OCI-LY1 (cell line): ENCODE results near the gene DEPDC5.

ENCODE experiments used
- H2AFZ ChIP-seq: fragments of 200-600 bp; sonication (generic), shearing (Covaris generic); 2 replicates; pipeline ENCODE4 v1.6.0; 2014; ENCODE audit warnings: antibody characterized with exemption, mild to moderate bottlenecking, low read length
- H3F3A ChIP-seq: fragments of 200-600 bp; sonication (generic), shearing (Covaris generic); 2 replicates; pipeline ENCODE4 v1.6.0; 2014; ENCODE audit warnings: mild to moderate bottlenecking, antibody characterized with exemption, low read length, moderate library complexity; ENCODE audit not compliant: insufficient read depth
- H3K27ac ChIP-seq: fragments of 200-600 bp; sonication (generic); 2 replicates; pipeline ENCODE4 v1.5.1; 2014; ENCODE audit warnings: low read length, mixed run types, mild to moderate bottlenecking, low read depth; ENCODE audit not compliant: poor library complexity, severe bottlenecking
- H3K27me3 ChIP-seq: fragments of 200-600 bp; sonication (generic); 2 replicates; pipeline ENCODE4 v1.6.0; 2014; ENCODE audit warnings: antibody characterized with exemption, mild to moderate bottlenecking, low read length, moderate library complexity; ENCODE audit not compliant: insufficient read depth
- H3K36me3 ChIP-seq: fragments of 200-600 bp; sonication (generic); 2 replicates; pipeline ENCODE4 v1.6.1; 2014; ENCODE audit warnings: mild to moderate bottlenecking, antibody characterized with exemption, low read length, moderate library complexity, mixed read lengths; ENCODE audit not compliant: insufficient read depth
- H3K4me1 ChIP-seq: fragments of 200-600 bp; sonication (generic); 2 replicates; pipeline ENCODE4 v1.5.1; 2014; ENCODE audit warnings: mild to moderate bottlenecking, low read length, moderate library complexity; ENCODE audit not compliant: insufficient read depth, severe bottlenecking
- H3K4me2 ChIP-seq: fragments of 200-600 bp; sonication (generic), shearing (Covaris generic); 2 replicates; pipeline ENCODE4 v1.6.1; 2014; ENCODE audit warnings: low read length
- H3K4me3 ChIP-seq: fragments of 200-600 bp; sonication (generic); 2 replicates; pipeline ENCODE4 v1.5.1; 2014; ENCODE audit warnings: low read length, low read depth, mild to moderate bottlenecking, mixed read lengths; ENCODE audit not compliant: poor library complexity, severe bottlenecking
- H3K79me2 ChIP-seq: fragments of 200-600 bp; shearing (Covaris generic); 2 replicates; pipeline ENCODE4 v1.6.1; 2016; ENCODE audit warnings: mixed run types, low read length, mixed read lengths; ENCODE audit not compliant: insufficient read depth
- H3K9ac ChIP-seq: fragments of 200-600 bp; sonication (generic), shearing (Covaris generic); 2 replicates; pipeline ENCODE4 v1.6.1; 2014; ENCODE audit warnings: mild to moderate bottlenecking, low read length, mixed read lengths
- H3K9me2 ChIP-seq: fragments of 200-600 bp; sonication (generic), shearing (Covaris generic); 2 replicates; pipeline ENCODE4 v1.6.1; 2014; ENCODE audit warnings: low read depth, mild to moderate bottlenecking, low read length, mixed read lengths
- H3K9me3 ChIP-seq: fragments of 200-600 bp; shearing (Covaris generic); 2 replicates; pipeline ENCODE4 v1.6.1; 2014; ENCODE audit warnings: low read length, mixed read lengths
- H4K20me1 ChIP-seq: fragments of 200-600 bp; sonication (generic), shearing (Covaris generic); 2 replicates; pipeline ENCODE4 v1.6.0; 2016; ENCODE audit warnings: mild to moderate bottlenecking, low read length; ENCODE audit not compliant: insufficient read depth
- EZH2 ChIP-seq: fragments of 200-600 bp; sonication (generic), shearing (Covaris generic); IDR thresholded peaks from 2 replicates; pipeline ENCODE4 v1.8.0; 2017; ENCODE audit warnings: borderline replicate concordance, mixed run types, mild to moderate bottlenecking, antibody characterized with exemption, low read length, moderate library complexity, mixed read lengths
- TF ChIP-seq, protein P1 (sequence below): fragments of 200-600 bp; sonication (generic), shearing (Covaris generic); IDR thresholded peaks from 2 replicates; pipeline ENCODE4 v1.5.1; 2017; ENCODE audit warnings: mild to moderate bottlenecking, antibody characterized with exemption, low read length, moderate library complexity, mixed read lengths

The DEPDC5 gene

DNA sequence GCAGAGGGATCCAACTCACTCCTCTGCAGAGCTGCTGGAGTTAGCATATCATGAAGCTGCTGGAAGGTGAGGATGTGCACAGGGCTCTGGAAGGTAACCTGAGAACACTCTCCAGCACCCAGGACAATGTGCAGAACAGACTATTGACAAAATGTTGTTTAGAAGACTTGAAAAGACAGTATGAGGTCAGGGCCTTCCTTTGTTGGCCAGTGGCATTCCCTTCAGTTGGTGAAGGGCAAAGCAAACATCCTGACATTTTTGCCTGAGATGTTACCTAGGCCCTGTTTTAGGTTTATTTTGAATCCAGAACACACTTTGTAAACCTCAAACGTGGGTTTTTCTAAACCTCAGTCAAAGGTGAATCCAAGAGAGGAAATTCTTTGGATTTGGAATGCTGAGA lies 67.8 kb downstream of the DEPDC5 start:
- Histone ChIP-seq H3K9me3 (no peaks in the 10 kb centered on the region), H3K4me2 (no peak overlapping the region), H3K9ac (no peak overlapping the region), H3F3A (no peaks in the 10 kb centered on the region), H3K4me1 (no peaks in the 10 kb centered on the region), H3K79me2 (no peaks in the 10 kb centered on the region), H2AFZ (no peak overlapping the region), H3K4me3 (no peak overlapping the region), H3K27ac (no peak overlapping the region), H3K27me3 (no peaks in the 10 kb centered on the region), H3K36me3 (peaks cover 91% of the 10 kb centered on the region), H4K20me1 (no peaks in the 10 kb centered on the region), H3K9me2 (no peaks in the 10 kb centered on the region)
- TF ChIP-seq EZH2, result no peak
- TF ChIP-seq, protein P1, sequence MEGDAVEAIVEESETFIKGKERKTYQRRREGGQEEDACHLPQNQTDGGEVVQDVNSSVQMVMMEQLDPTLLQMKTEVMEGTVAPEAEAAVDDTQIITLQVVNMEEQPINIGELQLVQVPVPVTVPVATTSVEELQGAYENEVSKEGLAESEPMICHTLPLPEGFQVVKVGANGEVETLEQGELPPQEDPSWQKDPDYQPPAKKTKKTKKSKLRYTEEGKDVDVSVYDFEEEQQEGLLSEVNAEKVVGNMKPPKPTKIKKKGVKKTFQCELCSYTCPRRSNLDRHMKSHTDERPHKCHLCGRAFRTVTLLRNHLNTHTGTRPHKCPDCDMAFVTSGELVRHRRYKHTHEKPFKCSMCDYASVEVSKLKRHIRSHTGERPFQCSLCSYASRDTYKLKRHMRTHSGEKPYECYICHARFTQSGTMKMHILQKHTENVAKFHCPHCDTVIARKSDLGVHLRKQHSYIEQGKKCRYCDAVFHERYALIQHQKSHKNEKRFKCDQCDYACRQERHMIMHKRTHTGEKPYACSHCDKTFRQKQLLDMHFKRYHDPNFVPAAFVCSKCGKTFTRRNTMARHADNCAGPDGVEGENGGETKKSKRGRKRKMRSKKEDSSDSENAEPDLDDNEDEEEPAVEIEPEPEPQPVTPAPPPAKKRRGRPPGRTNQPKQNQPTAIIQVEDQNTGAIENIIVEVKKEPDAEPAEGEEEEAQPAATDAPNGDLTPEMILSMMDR, result no peak

DNA sequence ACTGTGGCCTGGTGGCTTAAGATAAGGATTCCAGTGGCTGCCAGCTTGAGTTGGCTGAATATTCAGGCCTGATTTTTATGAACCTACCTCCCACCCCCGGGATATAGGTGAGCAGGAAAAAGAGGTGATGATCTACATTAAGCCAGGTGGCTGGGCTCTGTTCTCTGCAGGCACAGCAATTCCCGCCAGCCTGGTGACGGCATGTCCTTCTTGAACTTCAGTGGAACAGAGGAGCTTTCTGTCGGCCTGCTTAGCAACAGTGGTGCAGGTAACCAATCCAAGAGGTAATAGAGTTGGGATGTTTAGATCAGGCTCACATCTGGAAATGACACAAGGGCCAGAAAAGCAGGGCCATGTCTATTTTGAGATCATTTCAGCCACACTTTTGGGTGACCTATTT lies 68.7 kb downstream of the DEPDC5 start:
- H3K27ac ChIP-seq, result no peak overlapping the region
- H4K20me1 ChIP-seq, result no peaks in the 10 kb centered on the region
- H3K27me3 ChIP-seq, result no peaks in the 10 kb centered on the region
- peaks cover 89% of the 10 kb centered on the region for H3K36me3 ChIP-seq
- H3K9me2 ChIP-seq, result no peaks in the 10 kb centered on the region
- H3K4me3 ChIP-seq, result no peak overlapping the region
- H2AFZ ChIP-seq, result no peak overlapping the region
- H3F3A ChIP-seq, result no peaks in the 10 kb centered on the region
- no peaks in the 10 kb centered on the region for H3K4me1 ChIP-seq
- no peaks in the 10 kb centered on the region for H3K9me3 ChIP-seq
- no peaks in the 10 kb centered on the region for H3K79me2 ChIP-seq
- H3K9ac ChIP-seq, result no peak overlapping the region
- no peak overlapping the region for H3K4me2 ChIP-seq
- no peak for TF ChIP-seq EZH2
- TF ChIP-seq, protein P1, result no peak

DNA sequence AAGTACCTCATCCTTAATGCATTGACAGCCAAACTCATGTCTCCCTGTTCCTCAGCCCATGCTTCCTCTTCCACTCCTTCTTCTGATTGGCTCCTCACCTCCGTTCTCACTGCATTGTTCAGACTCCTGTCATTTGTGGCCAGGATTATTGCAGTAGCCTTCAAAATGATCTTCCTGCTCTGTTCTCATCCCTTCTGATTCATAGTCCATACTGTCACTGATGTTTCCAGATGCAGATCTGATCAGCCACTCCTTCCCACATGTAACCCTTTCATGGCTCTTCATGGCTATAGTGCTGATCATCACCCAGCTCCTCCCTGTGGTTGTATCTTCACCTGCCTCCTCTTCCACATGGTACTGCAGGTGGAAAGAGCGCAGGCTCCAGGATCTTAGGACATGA lies 71.7 kb downstream of the DEPDC5 start:
- no peak overlapping the region for H3K9ac ChIP-seq
- H3K4me2 ChIP-seq, result no peak overlapping the region
- no peaks in the 10 kb centered on the region for H3F3A ChIP-seq
- no peaks in the 10 kb centered on the region for H3K27me3 ChIP-seq
- no peaks in the 10 kb centered on the region for H3K4me1 ChIP-seq
- no peaks in the 10 kb centered on the region for H4K20me1 ChIP-seq
- no peak for TF ChIP-seq EZH2
- TF ChIP-seq, protein P1, result no peak
- H3K9me2 ChIP-seq, result no peaks in the 10 kb centered on the region
- H3K27ac ChIP-seq, result no peak overlapping the region
- peaks cover 86% of the 10 kb centered on the region for H3K36me3 ChIP-seq
- no peak overlapping the region for H3K4me3 ChIP-seq
- H3K79me2 ChIP-seq, result no peaks in the 10 kb centered on the region
- no peak overlapping the region for H2AFZ ChIP-seq
- H3K9me3 ChIP-seq, result no peaks in the 10 kb centered on the region
